Fibroblast of mammary gland (primary cell): Measurements from ENCODE around the gene GABRR3.

Experiments used
- DNase-seq: peaks from one replicate; pipeline ENCODE4 v3.0.0-alpha.2; 2010; ENCODE audit warnings: low read depth
- H3K4me3 ChIP-seq: 2 replicates; pipeline ENCODE4 v1.5.1; 2011; ENCODE audit warnings: low read depth, mild to moderate bottlenecking, low read length, moderate library complexity; ENCODE audit not compliant: control insufficient read depth
- TF ChIP-seq, protein P1 (sequence below): conservative IDR thresholded peaks from 2 replicates; pipeline ENCODE4 v1.5.1; 2011; ENCODE audit warnings: low read depth, low read length, inconsistent platforms; ENCODE audit not compliant: control insufficient read depth, insufficient read depth

GABRR3 gene

DNA sequence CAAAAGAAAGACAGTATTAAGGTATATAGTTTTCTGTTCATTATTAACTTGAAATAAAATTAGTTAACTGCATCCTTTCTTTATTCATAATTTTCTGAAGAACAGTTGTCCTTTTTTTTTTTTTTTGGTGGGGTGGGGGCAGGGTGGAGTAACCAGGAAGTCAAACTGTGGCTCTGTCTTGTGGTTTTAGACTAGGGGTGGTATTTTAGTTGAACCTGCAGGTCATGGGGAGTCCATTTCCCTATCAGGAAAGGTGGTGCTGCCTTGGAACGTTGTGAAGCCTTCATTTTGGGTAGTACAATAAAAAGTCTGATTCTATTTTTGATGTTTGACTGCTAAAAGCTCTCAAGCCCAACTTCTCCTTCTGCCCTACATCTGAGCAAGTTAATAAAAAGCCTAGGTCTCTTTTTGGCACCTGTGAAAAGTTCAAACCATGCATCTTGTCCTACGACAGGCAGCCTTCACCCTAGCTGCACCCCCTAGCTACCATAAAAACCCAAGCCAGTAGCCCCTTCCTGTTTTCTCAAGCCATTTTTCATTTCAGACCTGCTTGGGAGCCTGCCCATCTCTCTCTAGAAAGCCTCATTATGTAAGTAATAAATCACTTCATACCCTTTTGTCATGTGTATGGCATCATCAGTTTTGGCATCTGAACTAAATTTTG lies 31.7 kb downstream of the GABRR3 start:
- no peak for DNase-seq
- TF ChIP-seq, protein P1, sequence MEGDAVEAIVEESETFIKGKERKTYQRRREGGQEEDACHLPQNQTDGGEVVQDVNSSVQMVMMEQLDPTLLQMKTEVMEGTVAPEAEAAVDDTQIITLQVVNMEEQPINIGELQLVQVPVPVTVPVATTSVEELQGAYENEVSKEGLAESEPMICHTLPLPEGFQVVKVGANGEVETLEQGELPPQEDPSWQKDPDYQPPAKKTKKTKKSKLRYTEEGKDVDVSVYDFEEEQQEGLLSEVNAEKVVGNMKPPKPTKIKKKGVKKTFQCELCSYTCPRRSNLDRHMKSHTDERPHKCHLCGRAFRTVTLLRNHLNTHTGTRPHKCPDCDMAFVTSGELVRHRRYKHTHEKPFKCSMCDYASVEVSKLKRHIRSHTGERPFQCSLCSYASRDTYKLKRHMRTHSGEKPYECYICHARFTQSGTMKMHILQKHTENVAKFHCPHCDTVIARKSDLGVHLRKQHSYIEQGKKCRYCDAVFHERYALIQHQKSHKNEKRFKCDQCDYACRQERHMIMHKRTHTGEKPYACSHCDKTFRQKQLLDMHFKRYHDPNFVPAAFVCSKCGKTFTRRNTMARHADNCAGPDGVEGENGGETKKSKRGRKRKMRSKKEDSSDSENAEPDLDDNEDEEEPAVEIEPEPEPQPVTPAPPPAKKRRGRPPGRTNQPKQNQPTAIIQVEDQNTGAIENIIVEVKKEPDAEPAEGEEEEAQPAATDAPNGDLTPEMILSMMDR, result no peak
- no peak overlapping the region for H3K4me3 ChIP-seq

DNA sequence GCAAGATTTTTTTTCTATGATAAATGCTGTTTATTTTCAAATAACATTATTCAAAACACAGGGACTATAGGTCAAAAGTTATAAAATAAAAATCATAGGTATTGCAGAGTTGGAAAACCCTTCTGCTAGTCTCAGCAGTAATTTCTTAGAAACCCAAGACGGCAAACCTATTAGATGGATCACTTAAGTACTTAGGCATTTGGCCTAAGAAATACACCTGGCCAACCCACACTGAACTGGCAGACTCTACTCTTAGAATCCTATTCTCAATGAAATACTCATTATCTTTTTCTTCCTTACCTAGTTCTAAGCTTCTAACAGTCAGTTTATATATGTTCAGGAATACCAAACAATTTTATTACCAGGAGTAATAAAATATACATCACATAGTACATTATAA lies 32.4 kb downstream of the GABRR3 start:
- no peak overlapping the region for H3K4me3 ChIP-seq
- TF ChIP-seq, protein P1, result no peak
- DNase-seq, result no peak

DNA sequence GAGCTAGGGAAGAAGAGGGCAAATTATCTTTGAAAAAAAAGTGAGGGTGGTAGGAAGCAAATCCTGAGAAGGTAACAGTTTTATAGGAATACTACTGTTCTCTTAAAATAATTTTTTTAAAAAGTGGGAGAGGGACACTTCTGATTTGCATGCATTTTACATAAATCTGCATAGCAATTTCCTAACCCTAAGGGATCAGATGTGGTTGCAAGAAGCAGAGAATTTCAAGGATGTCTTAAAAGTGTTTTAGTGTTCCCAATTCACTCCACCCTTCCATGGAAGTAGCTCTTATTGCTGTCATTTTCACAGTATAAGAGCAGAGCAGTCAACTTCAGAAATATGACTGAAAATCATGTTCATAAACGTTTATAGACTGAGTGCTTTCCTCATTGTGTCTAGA lies 35.1 kb downstream of the GABRR3 start:
- TF ChIP-seq, protein P1, result no peak
- no peak overlapping the region for H3K4me3 ChIP-seq
- no peak for DNase-seq

DNA sequence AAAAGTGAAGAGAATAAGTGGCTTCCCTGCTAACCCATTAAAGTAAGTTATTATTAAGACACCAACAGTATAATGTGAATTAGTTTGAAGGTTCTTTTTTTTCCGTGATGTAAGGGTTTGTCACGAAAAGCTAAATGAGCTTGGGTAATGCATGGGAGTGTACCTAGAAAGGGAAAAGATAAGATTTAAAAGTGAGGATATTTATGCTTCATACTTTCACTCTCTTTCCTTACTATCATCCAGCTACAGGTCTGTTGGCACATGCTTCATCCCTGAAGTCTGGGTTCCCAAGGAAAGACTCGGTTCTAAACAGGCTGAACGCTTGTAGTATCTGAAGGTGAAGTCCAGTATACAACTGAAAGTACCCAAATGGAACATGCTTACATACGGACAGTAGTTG lies 36.0 kb downstream of the GABRR3 start:
- TF ChIP-seq, protein P1, result no peak
- H3K4me3 ChIP-seq, result no peak overlapping the region
- DNase-seq, result no peak

DNA sequence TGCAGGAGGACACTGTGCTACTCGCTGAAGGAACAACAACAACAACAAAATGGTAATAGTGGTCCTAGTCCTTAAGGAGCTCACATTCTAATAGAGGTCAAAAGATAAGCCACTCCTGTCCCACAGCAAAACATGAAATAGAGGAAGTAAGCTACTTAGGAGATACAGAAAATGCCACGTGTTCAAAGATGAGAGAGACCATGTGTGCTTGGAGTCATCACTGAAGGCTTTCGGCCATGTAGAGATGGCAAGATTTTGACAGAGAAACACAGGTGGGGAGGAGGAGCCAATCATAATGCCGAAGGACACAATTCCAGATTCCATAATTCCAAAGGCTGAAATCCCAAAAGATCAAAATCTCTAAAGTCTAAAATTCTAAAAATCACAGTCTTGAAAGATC lies 38.1 kb downstream of the GABRR3 start:
- TF ChIP-seq, protein P1, result no peak
- no peak for DNase-seq
- H3K4me3 ChIP-seq, result no peak overlapping the region

DNA sequence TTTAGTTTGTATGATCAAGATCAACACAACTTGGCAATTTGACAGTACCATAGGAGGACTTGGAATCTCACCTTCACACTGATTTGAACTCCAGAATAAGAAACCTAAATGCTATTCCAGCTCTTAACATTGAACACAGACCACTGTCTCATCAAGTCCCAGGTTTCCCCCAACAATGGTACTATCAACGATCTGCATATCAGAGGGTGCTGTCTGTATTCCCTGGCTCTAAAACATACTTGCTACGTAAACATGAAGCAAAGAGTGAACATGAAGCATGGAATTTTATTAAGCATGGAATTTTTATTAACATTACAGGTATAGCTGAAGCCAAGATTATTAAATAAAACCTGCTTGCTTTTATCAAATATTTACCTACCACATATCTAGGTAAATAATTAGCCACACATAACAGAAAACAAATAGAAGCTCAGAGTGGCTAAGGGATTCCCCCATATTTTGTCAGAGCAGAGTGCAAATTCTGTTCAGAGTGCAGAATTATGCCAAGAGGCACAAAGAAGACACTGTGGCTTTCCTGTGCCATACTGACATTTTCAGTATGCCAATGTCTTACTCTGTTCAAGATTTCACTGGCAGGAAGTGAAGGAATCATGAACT lies 40.7 kb downstream of the GABRR3 start:
- no peak for DNase-seq
- no peak overlapping the region for H3K4me3 ChIP-seq
- TF ChIP-seq, protein P1, result no peak
